HEK293T (cell line): ENCODE results near the gene TBC1D5.

ENCODE experiments used
- CTCF ChIA-PET: fragments of 350-600 bp; formaldehyde crosslinking; extraction: SDS; loops from one replicate; lab custom pipeline; 2021; ENCODE audit warnings: antibody characterized with exemption, inconsistent platforms; lab: Yijun Ruan, JAX
- POLR2A ChIA-PET: fragments of 350-600 bp; formaldehyde crosslinking; extraction: SDS; loops from one replicate; lab custom pipeline; 2020; ENCODE audit warnings: antibody characterized with exemption, inconsistent platforms; lab: Yijun Ruan, JAX
- DNase-seq: peaks from one replicate; pipeline ENCODE4 v3.0.0; 2012; ENCODE audit warnings: mixed read lengths; ENCODE audit errors: extremely low spot score
- ARNT ChIP-seq: fragments of 450-650 bp; IDR thresholded peaks from 2 replicates; pipeline ENCODE4 v1.6.1; 2017; ENCODE audit warnings: mild to moderate bottlenecking
- BHLHE40 ChIP-seq: fragments of 450-650 bp; IDR thresholded peaks from 2 replicates; pipeline ENCODE4 v1.6.1; 2016; ENCODE audit warnings: mild to moderate bottlenecking, moderate library complexity, borderline replicate concordance
- CTBP1 ChIP-seq: fragments of 450-650 bp; IDR thresholded peaks from 2 replicates; pipeline ENCODE4 v1.6.1; 2016; ENCODE audit warnings: borderline replicate concordance
- ELF4 ChIP-seq: fragments of 450-650 bp; IDR thresholded peaks from 2 replicates; pipeline ENCODE4 v1.6.1; 2017; ENCODE audit warnings: antibody characterized with exemption
- FOXA1 ChIP-seq: fragments of 450-650 bp; IDR thresholded peaks from 2 replicates; pipeline ENCODE4 v1.6.1; 2016; ENCODE audit warnings: mild to moderate bottlenecking
- FOXK2 ChIP-seq: fragments of 450-650 bp; IDR thresholded peaks from 2 replicates; pipeline ENCODE4 v1.6.1; 2016; ENCODE audit warnings: mild to moderate bottlenecking
- FOXM1 ChIP-seq: fragments of 450-650 bp; IDR thresholded peaks from 2 replicates; pipeline ENCODE4 v1.6.1; 2017; ENCODE audit warnings: mild to moderate bottlenecking, borderline replicate concordance
- HDGF ChIP-seq: fragments of 450-650 bp; IDR thresholded peaks from 2 replicates; pipeline ENCODE4 v1.6.1; 2017; ENCODE audit warnings: antibody characterized with exemption, borderline replicate concordance
- L3MBTL2 ChIP-seq: fragments of 450-650 bp; conservative IDR thresholded peaks from 2 replicates; pipeline ENCODE4 v1.6.1; 2016; ENCODE audit warnings: mild to moderate bottlenecking
- LEF1 ChIP-seq: fragments of 450-650 bp; IDR thresholded peaks from 2 replicates; pipeline ENCODE4 v1.6.1; 2017; ENCODE audit warnings: mild to moderate bottlenecking, borderline replicate concordance
- NFRKB ChIP-seq: fragments of 450-650 bp; IDR thresholded peaks from 2 replicates; pipeline ENCODE4 v1.6.1; 2016; ENCODE audit warnings: mild to moderate bottlenecking, moderate library complexity
- SP1 ChIP-seq: fragments of 450-650 bp; IDR thresholded peaks from 2 replicates; pipeline ENCODE4 v1.6.1; 2017
- SUZ12 ChIP-seq: fragments of 450-650 bp; IDR thresholded peaks from 2 replicates; pipeline ENCODE4 v1.6.1; 2016; ENCODE audit warnings: mild to moderate bottlenecking
- TARDBP ChIP-seq: fragments of 450-650 bp; IDR thresholded peaks from 2 replicates; pipeline ENCODE4 v1.6.1; 2016
- ZNF384 ChIP-seq: fragments of 450-650 bp; IDR thresholded peaks from 2 replicates; pipeline ENCODE4 v1.6.1; 2016
- TF ChIP-seq, protein P1 (sequence below): fragments of 450-650 bp; IDR thresholded peaks from 2 replicates; pipeline ENCODE4 v1.6.1; 2016

TBC1D5 gene

DNA sequence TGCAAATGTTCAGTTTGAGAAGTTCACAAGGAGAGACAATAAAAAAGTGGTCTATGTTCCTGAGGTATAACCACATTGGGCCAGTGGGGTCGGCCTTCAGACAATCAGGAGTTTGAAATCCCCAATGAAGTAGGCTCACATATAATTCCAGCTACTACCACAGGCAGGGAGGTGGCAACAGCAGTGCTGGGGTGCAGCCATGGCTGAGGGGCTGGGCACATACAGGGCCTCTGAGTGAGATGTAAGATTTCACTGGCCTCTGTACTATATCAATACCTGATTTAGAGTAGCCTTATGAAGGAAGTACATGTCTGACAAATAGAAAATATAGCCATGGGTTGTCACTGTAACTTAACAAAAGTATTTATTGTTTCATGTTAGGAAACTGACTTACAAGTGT lies 402.2 kb downstream of the TBC1D5 start:
- no peak for DNase-seq
- CTCF ChIA-PET, result interaction anchor here (0.8 kb wide), 1 partner anchor 501 kb away, joined by 3 read pairs; no protein-coding TSS in a partner anchor
- POLR2A ChIA-PET, result no interaction called here
- TF ChIP-seq ELF4 (no peak), FOXM1 (no peak), FOXA1 (no peak), TARDBP (no peak), FOXK2 (no peak), L3MBTL2 (no peak)
- TF ChIP-seq, protein P1, sequence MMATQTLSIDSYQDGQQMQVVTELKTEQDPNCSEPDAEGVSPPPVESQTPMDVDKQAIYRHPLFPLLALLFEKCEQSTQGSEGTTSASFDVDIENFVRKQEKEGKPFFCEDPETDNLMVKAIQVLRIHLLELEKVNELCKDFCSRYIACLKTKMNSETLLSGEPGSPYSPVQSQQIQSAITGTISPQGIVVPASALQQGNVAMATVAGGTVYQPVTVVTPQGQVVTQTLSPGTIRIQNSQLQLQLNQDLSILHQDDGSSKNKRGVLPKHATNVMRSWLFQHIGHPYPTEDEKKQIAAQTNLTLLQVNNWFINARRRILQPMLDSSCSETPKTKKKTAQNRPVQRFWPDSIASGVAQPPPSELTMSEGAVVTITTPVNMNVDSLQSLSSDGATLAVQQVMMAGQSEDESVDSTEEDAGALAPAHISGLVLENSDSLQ, result no peak

DNA sequence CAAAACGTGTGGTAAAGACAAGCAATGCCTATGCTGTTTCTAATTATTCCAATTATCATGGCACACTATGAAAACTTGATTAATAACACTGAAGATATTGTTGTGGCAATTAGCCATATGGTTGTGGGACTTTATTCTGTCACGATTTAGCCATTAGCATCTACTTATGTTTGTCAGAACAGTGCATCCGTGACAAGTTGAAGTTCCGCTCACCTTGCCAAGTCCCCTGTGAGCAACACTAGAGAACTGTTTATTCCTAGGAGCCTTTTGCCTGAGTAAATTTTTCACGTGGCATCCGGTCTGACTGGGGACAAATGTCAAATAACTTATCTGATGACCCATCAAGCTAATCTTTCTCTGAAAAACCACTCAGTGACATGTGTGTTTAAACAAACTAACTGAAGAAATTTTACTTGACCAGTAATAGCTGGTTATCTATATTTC lies 403.3 kb downstream of the TBC1D5 start:
- ChIA-PET POLR2A (no interaction called here), CTCF (interaction anchor here (0.6 kb wide), 1 partner anchor 685 kb away, joined by 3 read pairs; no protein-coding TSS in a partner anchor)
- DNase-seq, result no peak
- TF ChIP-seq, protein P1, result no peak
- no peak for TF ChIP-seq TARDBP
- no peak for TF ChIP-seq LEF1
- no peak for TF ChIP-seq CTBP1
- TF ChIP-seq HDGF, result no peak
- no peak for TF ChIP-seq NFRKB
- no peak for TF ChIP-seq L3MBTL2
- TF ChIP-seq FOXK2, result no peak
- no peak for TF ChIP-seq ZNF384
- TF ChIP-seq FOXM1, result no peak

DNA sequence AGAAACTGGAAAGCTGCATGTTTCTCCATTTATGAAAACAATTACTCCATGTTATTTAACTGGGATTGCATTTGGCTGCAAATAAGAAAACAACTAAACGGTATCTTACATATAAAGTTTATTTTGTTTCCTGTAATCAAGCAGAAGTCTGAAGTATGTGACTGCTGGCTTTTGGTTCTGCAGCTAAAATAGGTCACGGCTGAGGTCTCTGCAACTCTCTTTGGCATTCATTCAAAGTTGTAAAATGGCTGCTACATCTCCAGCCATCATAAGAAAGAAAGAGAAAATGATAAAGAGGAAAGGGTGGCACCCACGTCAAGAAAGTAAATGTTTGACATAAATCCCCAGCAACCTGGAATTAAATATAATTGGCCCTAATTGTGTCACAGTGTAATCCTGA lies 406.1 kb downstream of the TBC1D5 start:
- POLR2A ChIA-PET, result no interaction called here
- CTCF ChIA-PET, result no interaction called here
- TF ChIP-seq SUZ12, result no peak
- no peak for TF ChIP-seq ELF4
- TF ChIP-seq, protein P1, result no peak
- no peak for TF ChIP-seq FOXM1
- no peak for TF ChIP-seq FOXA1
- TF ChIP-seq CTBP1, result no peak
- no peak for TF ChIP-seq TARDBP
- no peak for TF ChIP-seq HDGF
- no peak for TF ChIP-seq ARNT
- TF ChIP-seq L3MBTL2, result no peak
- no peak for TF ChIP-seq FOXK2
- TF ChIP-seq NFRKB, result no peak
- TF ChIP-seq LEF1, result no peak
- no peak for TF ChIP-seq BHLHE40
- TF ChIP-seq ZNF384, result no peak

DNA sequence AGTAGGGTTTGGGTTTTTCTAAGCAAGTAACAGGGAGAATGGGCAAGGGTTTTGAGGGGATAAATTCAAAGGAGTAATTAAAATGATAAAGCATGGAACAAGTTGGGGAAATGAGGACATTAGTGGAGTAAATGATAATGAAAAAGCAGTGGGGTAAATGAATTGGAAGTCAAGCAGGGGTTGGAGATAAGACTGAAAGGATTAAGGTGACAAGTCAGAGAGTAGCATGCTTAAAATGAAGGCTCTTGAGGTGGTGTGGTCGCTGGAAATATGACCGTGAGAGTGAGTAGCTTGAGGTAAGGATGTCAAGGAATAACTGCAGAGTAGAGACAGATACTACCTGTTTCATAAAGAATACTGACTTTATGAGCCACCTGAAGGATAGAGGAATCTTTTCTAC lies 408.5 kb downstream of the TBC1D5 start:
- POLR2A ChIA-PET, result no interaction called here
- no peak for TF ChIP-seq SUZ12
- no peak for TF ChIP-seq CTBP1
- TF ChIP-seq FOXA1, result no peak
- no peak for TF ChIP-seq SP1
- TF ChIP-seq BHLHE40, result no peak
- no peak for TF ChIP-seq FOXK2
- TF ChIP-seq NFRKB, result no peak
- no peak for TF ChIP-seq HDGF
- TF ChIP-seq L3MBTL2, result no peak
- no peak for TF ChIP-seq TARDBP
- TF ChIP-seq, protein P1, result no peak
- TF ChIP-seq FOXM1, result no peak
- TF ChIP-seq ELF4, result no peak
- TF ChIP-seq ZNF384, result no peak
- TF ChIP-seq ARNT, result no peak
- no peak for TF ChIP-seq LEF1
- CTCF ChIA-PET, result interaction anchor here (0.5 kb wide), 1 partner anchor 1066 kb away, joined by 3 read pairs; no protein-coding TSS in a partner anchor
- DNase-seq, result no peak

More for the DNA sequence above, 406.1 kb downstream of the TBC1D5 start:
- no peak for DNase-seq

DNA sequence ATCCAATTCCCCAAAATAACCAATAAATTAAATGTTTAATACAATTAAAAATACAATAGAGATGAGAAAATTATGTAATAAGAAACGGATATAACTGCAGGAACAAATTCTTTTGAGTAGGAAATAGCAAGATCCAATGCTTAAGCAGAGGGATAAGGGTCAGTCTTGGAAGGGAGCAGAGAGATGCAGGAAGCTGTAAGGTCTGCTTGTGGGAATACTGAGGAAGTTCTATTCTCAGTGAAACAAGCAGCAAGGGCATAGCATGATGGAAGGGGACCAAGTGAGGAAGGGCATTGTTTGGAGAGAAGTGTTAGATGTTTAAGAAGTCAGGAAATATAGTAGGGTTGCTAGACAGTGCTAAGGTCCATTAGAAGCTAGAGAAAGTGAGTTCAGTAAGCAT lies 409.0 kb downstream of the TBC1D5 start:
- ChIA-PET POLR2A (no interaction called here), CTCF (no interaction called here)
- TF ChIP-seq SUZ12 (no peak), FOXA1 (no peak), HDGF (no peak), ELF4 (no peak), LEF1 (no peak), SP1 (no peak), ARNT (no peak), CTBP1 (no peak), L3MBTL2 (no peak), TARDBP (no peak), FOXM1 (no peak), ZNF384 (no peak), FOXK2 (no peak)
- TF ChIP-seq, protein P1, result no peak
- no peak for DNase-seq
